Measurements from ENCODE around the gene PUS3.

Gene PUS3

GRCh38 chr11:125935618-125936199 lies 32.7 kb upstream of the PUS3 start:
- no peak overlapping the region for H3K4me3 ChIP-seq (ENCODE audit: insufficient read depth, low read length, poor library complexity, severe bottlenecking)
- TF ChIP-seq EZH2phosphoT487 (conservative IDR thresholded peaks at IDR 0.05; ENCODE audit: low read length) (no peak), CTCF (IDR thresholded peaks at IDR 0.05; ENCODE audit: insufficient read depth, low read length, poor library complexity, severe bottlenecking) (no peak)
- H3K9ac ChIP-seq (ENCODE audit: low read length): no peak overlapping the region
- H3K9me2 ChIP-seq (replicated peaks; ENCODE audit: insufficient read depth, low read length): no peaks in the 10 kb centered on the region
- H4K20me1 ChIP-seq (ENCODE audit: low read depth, low read length): no peaks in the 10 kb centered on the region
- H3K9me3 ChIP-seq (ENCODE audit: insufficient read depth, low read length): no peaks in the 10 kb centered on the region
- no peak overlapping the region for H2AFZ ChIP-seq (ENCODE audit: low read depth, low read length, severe bottlenecking)
- H3K27me3 ChIP-seq (ENCODE audit: low read length): no peaks in the 10 kb centered on the region
- no peaks in the 10 kb centered on the region for H3K79me2 ChIP-seq (ENCODE audit: insufficient read depth, low read length)
- H3K4me2 ChIP-seq (ENCODE audit: low read depth, low read length, poor library complexity, severe bottlenecking): no peak overlapping the region
- H3F3A ChIP-seq (ENCODE audit: insufficient read depth): no peaks in the 10 kb centered on the region
- no peak overlapping the region for H3K27ac ChIP-seq (ENCODE audit: low read depth, low read length)
- H3K36me3 ChIP-seq (ENCODE audit: low read length): no peaks in the 10 kb centered on the region

DNA sequence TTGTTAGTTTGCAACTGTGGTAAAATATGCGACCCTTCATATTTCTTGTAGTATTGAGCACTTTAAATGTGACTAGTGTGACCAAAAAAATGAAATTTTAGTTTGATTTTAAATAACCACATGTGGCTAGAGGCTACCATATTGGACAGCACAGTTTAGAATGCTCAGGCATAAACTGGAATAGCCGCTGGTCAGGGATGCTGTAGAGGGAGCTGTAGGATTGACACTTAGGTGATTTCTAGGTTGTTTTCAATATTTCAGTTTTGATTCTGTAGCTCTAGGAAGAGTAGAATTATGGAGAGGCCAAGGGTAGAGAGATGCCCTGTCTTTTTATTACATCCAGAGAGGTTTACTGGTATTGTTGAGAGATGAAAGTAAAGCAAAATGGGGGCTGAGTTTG lies 32.0 kb upstream of the PUS3 start:
- Histone ChIP-seq H3K27me3 (ENCODE audit: low read length) (no peaks in the 10 kb centered on the region), H3K4me2 (ENCODE audit: low read depth, low read length, poor library complexity, severe bottlenecking) (no peak overlapping the region), H3K9me3 (ENCODE audit: insufficient read depth, low read length) (no peaks in the 10 kb centered on the region)

DNA sequence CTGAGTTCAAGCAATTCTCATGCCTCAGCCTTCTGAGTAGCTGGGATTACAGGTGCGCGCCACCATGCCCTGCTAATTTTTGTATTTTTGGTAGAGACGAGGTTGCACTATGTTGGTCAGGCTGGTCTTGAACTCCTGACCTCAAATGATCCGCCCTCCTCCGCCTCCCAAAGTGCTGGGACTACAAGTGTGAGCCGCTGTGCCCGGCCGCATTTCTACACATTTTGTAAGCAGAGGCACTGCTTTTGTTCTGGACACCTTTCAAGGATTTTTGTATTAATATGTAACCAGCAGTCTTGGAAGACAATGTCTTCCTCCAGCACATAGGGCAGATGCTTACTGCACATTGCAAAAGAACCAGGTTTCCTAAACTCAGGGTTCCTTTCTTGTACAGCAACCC lies 31.5 kb upstream of the PUS3 start:
- no peak overlapping the region for H3K9ac ChIP-seq (ENCODE audit: low read length)
- no peaks in the 10 kb centered on the region for H3K79me2 ChIP-seq (ENCODE audit: insufficient read depth, low read length)
- H3K9me2 ChIP-seq (replicated peaks; ENCODE audit: insufficient read depth, low read length): no peaks in the 10 kb centered on the region
- no peaks in the 10 kb centered on the region for H3K27me3 ChIP-seq (ENCODE audit: low read length)
- no peak overlapping the region for H2AFZ ChIP-seq (ENCODE audit: low read depth, low read length, severe bottlenecking)
- no peak overlapping the region for H3K27ac ChIP-seq (ENCODE audit: low read depth, low read length)
- H3K4me2 ChIP-seq (ENCODE audit: low read depth, low read length, poor library complexity, severe bottlenecking): no peak overlapping the region
- no peaks in the 10 kb centered on the region for H3F3A ChIP-seq (ENCODE audit: insufficient read depth)
- H4K20me1 ChIP-seq (ENCODE audit: low read depth, low read length): no peaks in the 10 kb centered on the region
- H3K36me3 ChIP-seq (ENCODE audit: low read length): no peaks in the 10 kb centered on the region
- TF ChIP-seq CTCF (IDR thresholded peaks at IDR 0.05; ENCODE audit: insufficient read depth, low read length, poor library complexity, severe bottlenecking): no peak
- TF ChIP-seq EZH2phosphoT487 (conservative IDR thresholded peaks at IDR 0.05; ENCODE audit: low read length): no peak
- H3K4me3 ChIP-seq (ENCODE audit: insufficient read depth, low read length, poor library complexity, severe bottlenecking): no peak overlapping the region
- no peaks in the 10 kb centered on the region for H3K9me3 ChIP-seq (ENCODE audit: insufficient read depth, low read length)

More for the DNA sequence above, 32.0 kb upstream of the PUS3 start:
- no peak overlapping the region for H3K27ac ChIP-seq (ENCODE audit: low read depth, low read length)
- H3F3A ChIP-seq (ENCODE audit: insufficient read depth): no peaks in the 10 kb centered on the region
- H3K9me2 ChIP-seq (replicated peaks; ENCODE audit: insufficient read depth, low read length): no peaks in the 10 kb centered on the region
- H2AFZ ChIP-seq (ENCODE audit: low read depth, low read length, severe bottlenecking): no peak overlapping the region
- no peak overlapping the region for H3K4me3 ChIP-seq (ENCODE audit: insufficient read depth, low read length, poor library complexity, severe bottlenecking)
- TF ChIP-seq EZH2phosphoT487 (conservative IDR thresholded peaks at IDR 0.05; ENCODE audit: low read length) (no peak), CTCF (IDR thresholded peaks at IDR 0.05; ENCODE audit: insufficient read depth, low read length, poor library complexity, severe bottlenecking) (no peak)
- H3K9ac ChIP-seq (ENCODE audit: low read length): no peak overlapping the region
- H3K79me2 ChIP-seq (ENCODE audit: insufficient read depth, low read length): no peaks in the 10 kb centered on the region
- no peaks in the 10 kb centered on the region for H4K20me1 ChIP-seq (ENCODE audit: low read depth, low read length)
- no peaks in the 10 kb centered on the region for H3K36me3 ChIP-seq (ENCODE audit: low read length)
